Ramos (cell line): ENCODE measurements around the gene LEMD2.

Source experiments
- in situ Hi-C: fragments of 300-500 bp; cut with MboI; formaldehyde crosslinking; loops from one replicate; pipeline ENCODE4 v1.14.3; 2022; ENCODE audit warnings: low sequenced_read_pairs; ENCODE audit not compliant: unreplicated experiment

Gene LEMD2

DNA sequence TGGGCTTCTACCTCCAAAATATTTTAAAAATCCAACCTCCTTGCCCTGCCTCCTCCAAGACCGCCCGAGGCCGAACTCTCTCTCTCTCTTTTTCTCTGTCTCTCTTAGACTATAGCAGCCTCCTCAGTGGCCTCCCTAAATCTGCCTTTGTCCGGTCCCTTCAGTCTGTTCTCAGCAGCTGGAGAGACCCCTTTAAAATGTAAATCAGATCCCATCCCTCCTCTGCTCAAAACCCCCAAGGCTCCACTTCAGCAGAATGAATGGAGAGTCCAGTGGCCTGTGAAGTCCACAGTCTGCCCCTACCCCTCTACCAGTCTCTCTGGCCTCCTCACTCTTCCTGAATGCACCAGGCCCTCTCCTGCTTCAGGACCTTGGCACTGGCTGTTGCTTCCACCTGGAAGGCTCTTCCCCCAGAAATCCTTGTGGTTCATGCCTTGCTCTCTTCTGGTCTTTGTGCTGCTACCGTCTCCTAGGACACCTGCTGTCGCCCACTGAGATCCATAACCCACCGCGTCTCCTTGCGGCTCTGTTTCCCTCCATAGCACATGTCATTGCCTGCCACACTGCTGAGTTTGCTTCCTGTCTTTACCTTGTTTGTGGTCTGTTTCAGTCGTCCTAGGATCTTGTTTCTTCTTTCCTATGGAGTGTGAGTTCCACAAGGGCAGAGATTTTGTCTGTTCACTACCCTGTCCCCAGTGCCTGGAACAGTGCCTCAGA, 8.9 kb upstream of the LEMD2 start:
- in situ Hi-C loops = no loop called here

DNA sequence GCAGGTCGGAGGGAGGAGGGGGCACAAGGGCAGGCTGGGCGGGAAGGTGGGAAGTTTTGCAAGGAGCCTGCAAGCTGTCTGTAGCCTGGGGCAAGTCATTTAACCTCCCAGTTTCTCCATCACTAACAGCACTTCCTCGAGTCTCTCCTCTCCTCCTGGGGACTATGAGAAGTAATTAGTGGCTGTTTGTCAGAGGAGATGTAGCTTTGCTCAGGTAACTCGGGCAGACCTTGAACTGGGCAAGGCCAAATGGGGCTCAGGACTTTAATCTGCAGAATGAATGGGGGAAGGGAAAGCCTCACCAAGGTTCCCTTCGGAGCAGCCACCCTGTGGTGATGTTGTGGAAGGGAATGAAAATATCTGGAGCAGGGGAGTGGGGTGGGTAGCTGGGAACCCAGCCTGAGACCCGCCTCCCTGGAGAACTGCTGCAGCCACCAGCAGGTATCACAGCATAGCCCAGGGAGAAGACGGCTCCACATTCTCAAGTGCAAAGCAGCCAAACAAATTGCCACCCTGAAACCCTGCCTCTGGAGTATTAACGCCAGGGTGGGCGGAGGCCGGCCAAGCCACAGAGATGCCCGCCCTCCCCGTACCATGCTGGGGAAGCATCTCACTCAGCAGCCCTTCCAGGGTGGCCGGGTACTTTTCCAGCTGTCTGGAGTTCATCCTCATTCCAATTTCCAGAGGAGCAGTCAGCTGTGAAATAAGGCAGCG, 6.1 kb upstream of the LEMD2 start:
- in situ Hi-C loops = no loop called here

DNA sequence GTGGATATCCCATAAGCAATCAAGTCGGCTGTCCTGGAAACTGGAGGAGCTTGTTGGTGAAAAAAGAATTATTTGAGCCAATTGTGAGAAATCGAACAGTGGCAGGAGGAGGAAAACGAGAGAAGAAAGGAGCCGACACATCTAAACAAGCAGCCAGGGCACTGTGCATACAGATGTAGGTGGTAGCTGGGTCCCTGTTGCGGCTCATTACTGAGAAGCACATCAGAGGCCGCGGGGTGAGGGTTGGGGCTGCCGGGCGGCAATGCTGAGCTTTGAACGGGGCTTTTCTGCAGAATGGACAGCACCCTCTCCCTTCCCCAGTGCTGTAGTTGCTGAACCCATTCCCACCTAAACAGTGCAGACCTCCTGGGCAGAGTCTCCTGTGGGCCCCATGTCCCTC, 4.1 kb upstream of the LEMD2 start:
- in situ Hi-C loops = no loop called here

DNA sequence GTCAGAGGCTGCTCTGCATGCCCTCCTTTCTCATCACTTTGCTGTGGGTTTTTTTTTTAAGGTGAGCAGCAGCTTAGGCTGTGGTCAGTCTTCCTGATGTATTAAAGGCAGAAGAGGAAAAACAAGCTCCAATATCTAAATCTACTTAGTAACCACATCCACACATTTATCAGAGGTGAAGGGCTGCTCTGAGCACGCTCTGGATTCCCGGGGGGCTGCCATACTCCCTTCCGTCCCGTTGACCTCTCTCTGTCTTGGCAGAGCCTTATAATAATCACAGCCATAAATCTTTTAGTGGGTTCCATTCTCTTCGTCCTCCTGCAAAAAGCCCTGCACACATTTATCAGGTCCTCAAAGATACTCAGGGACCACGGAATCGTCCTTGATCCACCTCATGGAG, 2.7 kb upstream of the LEMD2 start:
- in situ Hi-C loops = no loop called here

DNA sequence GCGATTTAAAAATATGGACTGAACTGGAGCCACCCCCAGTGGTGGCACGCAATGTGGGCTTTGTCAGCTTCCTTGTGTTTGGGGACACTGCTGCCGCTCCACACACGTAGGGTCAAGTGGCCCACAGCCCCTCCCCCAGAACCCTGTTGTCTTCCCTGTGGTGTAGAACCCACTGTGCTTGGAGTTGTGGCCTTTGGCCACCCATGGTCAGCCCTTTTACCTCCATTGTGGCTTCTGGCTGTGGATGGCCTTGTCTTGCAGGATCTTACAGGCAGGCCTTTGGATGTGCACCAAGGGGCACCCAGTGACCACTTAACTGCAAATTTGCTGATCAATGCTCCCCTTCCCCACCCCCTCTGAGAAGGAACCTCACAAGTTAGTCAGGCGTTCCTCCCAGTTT, 2.0 kb upstream of the LEMD2 start:
- in situ Hi-C loops = no loop called here

DNA sequence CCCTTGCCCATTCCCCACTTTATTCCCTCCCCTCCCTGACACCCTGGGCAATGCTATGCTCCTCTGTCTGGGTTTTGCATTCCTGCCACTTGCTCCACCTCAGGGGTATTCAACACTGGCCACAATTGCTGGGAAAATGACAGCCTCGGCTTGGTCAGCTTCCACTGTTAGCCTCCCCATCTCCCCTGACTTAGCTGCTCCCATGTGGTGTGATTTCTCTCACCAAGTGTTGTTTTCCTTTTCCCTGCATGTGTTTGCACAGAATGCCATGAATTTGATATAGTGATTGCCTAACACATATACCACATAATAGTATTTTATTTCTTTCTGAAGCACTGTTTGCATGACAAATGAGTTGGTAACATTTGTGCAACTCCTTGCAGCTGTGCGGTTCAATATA, 1.4 kb upstream of the LEMD2 start:
- in situ Hi-C loops = no loop called here

DNA sequence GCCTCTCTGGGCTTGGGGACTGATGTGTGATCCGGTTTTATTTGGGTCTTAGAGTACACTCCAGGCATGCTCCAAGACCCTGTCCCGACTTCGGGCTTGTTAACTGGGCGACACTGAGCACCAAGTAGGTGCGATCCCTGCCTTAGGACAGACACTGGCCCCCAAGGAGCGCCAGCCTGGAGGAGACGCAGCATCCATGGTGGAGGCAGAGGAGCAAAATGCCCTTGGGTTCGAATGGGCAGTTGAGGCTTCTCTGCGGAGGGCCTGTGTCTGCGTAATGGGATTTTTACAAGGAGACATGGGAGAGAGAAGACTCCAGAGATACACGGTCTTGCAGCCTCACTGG, 593 bp upstream of the LEMD2 start:
- in situ Hi-C loops = no loop called here

DNA sequence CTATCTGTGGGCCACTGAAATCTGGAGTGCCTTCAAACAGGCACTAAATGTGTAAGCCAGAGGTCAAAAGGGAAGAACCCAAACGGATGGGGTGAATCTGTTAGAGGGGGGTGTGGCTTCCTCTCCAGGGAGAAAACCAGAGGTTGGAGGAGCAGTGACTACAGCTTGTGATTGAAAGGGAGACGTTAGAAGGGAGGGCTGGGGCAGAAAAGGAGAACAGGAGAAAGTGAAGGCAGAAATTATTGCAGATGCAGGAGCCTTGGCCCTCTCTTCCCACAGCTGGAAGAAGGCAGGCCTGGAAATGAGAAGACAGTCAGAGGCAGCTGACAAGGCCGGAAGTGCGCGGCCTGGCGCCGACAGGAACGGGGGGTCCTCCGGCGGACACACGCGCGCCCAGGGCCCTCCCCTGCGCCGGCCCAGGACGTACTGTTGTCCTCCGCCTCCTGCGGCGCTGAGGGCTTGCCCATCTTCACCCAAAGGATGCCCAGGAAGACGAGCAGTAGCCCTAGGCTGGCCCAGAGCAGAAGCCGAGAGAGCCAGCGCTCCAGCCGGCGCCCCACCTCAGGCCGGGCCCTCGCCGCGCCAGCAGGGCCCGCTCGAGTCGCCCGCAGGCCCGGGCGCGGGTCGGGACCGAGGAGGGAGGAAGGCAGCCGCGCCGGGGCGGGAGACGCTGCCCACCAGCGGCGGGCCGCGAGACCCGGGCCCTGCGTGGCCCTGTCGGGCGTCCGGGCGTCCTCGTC, 806 bp downstream of the LEMD2 start:
- in situ Hi-C loops = no loop called here

- in situ Hi-C loops = no loop called here
Measured at GRCh38 chr6:33787346-33787953, 1.5 kb downstream of the LEMD2 start.

DNA sequence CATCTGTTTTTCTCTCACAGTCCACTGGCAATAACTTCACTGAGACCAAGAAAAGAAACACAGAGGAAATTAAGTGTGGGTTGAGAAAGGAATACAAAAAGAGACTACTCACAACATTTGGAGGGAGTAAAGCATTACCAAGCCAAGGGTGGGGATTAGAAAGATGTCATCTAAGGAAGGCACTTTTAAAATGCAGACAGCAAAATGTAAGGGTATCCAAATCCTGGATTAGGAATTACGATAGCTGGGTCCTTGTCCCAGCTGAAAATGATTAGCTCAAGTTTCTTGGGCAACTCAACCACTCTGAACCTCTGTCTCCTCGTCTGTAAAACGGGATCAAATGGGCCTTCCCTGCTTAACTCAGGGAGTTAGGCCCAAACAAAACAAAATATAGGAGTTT, 2.2 kb downstream of the LEMD2 start:
- in situ Hi-C loops = no loop called here

DNA sequence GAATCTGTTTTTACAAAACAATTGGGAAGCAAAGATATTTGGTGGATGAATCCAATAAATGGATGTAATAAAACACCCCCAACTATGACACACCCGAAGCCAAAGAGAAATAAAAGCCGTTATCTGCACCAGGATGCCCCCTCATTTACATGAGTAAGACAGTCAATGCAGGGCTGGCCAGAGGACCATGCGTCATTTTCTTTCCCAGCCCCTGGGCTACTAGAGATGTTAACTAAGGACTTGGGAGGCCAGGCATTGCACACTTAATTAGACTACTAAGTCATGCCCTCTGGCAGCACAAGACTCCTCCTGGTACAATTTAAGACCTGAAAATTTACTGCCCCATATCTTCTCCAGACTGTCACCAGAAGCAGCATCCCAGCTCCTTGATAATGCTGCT, 3.2 kb downstream of the LEMD2 start:
- in situ Hi-C loops = no loop called here

GRCh38 chr6:33784787-33785186, 4.1 kb downstream of the LEMD2 start:
- in situ Hi-C loops = no loop called here

DNA sequence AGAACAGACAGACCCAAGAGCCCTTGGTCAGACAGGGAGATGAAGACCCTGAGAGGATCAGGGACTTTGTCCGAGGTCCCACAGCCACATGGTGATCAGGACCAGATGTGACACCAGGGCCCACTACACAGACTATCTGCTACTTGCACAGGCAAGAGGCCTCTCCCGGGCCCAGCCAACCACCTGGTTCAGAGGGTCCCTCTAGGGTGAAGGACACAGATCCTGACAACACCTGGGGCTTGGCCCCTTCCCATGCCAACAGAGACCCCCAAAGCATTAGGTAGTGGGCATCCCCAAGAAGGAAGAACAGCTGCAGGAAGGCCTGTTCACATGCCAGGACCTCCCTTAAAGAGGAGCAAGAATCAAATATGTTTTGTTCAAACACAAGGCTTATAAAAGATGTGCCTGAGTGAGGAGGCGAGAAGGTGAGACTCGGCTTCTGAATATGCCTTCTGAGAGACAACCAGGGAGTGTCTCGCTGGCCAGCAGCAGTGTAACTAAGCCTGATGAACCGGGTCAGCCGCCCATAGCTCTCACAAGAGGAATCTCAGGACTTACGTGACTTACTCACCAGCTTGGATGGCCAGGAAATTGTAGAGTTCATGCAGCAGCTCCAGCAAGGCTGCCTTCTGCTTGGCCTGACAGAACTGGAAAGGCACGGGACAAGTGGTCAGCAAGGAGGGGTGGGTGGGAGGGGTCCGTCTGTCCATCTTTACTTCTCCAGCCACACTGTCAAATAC, 5.0 kb downstream of the LEMD2 start:
- in situ Hi-C loops = no loop called here

DNA sequence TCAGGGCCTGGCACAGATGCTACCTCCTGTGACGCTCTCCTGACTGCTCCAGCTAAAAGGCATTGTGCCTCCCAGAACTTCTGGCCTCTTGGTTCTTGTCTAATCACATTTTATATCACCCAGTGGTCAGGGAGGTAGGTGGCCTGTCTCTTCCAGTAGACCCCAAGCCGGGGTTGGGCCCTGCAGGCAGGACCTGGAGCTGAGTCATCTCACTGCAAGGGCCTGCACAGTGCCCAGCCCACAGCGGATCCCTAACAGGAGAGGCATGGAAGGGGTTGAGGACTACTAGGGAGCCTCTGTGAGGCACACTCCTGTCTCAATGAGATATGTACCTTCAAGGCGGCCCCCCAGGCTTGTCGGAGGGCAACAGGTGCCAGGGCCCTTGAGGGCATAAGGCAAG, 6.4 kb downstream of the LEMD2 start:
- in situ Hi-C loops = no loop called here

DNA sequence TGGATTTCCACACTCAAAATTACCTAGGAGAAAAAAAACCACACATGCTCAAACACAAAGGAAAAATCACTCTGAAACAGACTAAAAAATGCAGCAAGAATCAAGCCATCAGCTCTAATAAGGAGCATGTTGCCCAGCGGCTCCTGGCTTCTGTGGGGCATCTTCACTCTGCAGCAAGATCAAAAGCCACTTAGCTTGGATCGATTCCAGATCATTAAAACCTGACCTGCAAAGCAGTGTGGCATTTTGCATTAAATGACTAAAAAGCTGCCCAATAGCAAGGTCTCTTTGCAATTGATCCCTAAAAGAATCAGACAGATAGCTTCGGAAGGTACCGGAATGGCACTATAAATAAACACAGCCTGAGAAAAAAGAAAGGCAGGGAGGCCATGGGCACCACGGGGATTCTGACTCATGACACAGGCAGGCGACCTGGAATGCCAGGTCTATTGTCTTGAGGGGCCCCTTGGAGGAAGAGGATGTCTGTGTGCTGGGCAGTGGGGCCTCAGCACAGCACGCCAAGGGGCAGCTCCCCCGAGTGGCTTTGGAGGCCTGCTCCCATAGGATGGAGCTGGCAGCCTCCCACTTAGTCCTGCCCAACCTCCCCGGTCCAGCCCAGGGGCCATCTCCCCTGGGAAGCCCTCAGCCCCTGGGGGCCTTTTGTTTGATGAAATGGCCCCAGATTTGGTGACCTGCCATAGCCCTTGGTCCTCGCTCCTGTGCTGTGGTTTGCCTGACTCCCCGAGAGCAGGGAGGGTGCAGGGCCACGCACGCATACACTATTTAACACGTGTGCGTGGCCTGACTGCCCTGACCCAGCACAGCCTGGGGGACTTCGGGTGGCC, 7.6 kb downstream of the LEMD2 start:
- in situ Hi-C loops = no loop called here

GRCh38 chr6:33779895-33780294, 9.0 kb downstream of the LEMD2 start:
- in situ Hi-C loops = loop anchor here (10.0 kb wide), 1 partner anchor 375 kb away; no protein-coding TSS in a partner anchor

DNA sequence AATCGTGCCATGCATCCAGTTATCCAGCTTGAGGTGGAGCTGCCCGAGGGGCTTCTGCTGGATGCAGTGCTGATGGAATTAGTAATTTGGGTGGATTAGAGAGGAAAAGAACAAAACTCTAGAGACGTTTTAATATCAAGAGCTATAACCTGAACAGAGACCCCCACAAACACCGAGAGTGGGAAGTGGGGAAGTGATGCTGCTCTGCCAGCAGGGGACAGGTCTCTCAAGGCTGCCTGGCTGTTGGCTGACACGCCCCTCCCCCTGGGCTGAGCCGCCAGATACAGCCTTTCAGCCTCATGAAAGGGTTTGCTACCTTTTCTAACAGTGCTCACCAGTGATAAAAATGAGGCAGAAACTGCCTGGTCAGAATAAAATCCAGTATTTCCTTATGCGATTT, 9.6 kb downstream of the LEMD2 start:
- in situ Hi-C loops = loop anchor here (10.0 kb wide), 1 partner anchor 376 kb away; no protein-coding TSS in a partner anchor

DNA sequence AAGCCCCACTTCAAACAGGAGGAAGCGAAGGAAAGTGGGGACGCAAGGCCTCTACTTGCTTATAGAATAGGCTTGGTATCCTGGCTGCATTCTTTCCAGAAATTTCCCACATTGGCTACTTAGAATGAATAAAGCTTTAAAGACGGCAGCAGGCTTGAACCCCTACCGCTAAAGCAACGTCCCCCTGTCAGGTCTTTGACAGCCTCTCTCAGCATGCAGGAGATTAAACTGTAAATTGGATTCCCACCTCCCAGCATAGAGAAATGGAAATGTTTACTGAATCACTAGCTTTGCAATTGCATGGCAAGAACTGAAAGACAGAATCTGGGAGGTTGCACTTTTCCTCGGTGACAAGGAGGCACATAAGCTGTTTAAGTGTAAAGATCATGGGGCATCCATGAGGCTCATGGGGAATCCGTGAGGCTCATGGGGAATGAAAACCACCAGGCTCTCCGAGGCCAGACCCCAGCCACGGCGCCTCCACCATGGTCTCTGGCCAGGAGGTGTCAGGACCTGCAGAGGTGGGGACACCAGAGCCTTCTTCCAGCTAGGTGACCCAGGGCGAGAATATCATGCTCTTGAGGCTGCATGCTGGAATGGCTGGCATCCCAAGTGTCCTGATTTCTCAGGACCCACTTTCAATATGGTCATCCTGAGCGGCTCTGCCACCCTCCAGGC, 10.3 kb downstream of the LEMD2 start:
- in situ Hi-C loops = loop anchor here (10.0 kb wide), 1 partner anchor 376 kb away; no protein-coding TSS in a partner anchor
